Fibroblast of skin of back (primary cell): ENCODE measurements around the gene LYZL6. TPM values are rescaled to one million over a fixed set of nuclear protein-coding genes. Genes with fewer than 3 reads are reported as not detected.

Experiments used
- DNase-seq: peaks from one replicate; pipeline ENCODE4 v3.0.0-alpha.2; 2013
- polyA plus RNA-seq, 2 experiments: library from polyadenylated mRNA; unstranded; fragments of 120-200 nt; gene quantifications; one replicate each; pipeline ENCODE4 v1.2.1, GENCODE V29; 2013; ENCODE audit not compliant: insufficient read length in 2 of 2

Gene LYZL6, protein sequence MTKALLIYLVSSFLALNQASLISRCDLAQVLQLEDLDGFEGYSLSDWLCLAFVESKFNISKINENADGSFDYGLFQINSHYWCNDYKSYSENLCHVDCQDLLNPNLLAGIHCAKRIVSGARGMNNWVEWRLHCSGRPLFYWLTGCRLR
- polyA plus RNA-seq (2013, experiment 1 of 2; ENCODE audit: insufficient read length): not detected
- polyA plus RNA-seq (2013, experiment 2 of 2; ENCODE audit: insufficient read length): not detected

DNA sequence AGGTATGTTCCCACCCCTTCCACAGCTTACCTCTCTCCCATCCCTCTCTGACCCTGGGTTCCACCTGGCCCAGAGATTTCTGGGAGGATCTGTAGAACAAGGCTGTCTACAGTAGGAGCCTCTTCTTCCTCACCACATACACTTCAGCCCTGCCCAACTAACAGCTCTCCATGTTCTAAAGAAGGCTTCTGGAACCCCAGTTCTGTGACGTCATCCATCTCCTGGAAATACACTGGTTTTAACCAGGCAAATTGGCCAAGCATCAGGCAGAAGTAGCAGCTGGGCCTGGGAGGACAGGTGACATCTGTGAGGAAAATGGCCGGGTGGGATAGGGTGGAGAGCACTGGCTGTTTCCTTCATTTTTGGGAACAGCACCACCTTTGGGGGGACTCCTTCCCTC, at the start of gene LYZL6:
Gene LYZL6, minus strand, starts transcription at position 177 of the 400 bp plus-strand sequence. CDS start 4,357 bp downstream, outside the sequence.
- no peak for DNase-seq

GRCh38 chr17:35991075-35991474, 47.6 kb upstream of the LYZL6 start:
- no peak for DNase-seq

- no peak for DNase-seq
These were observed 44.7 kb upstream of the LYZL6 start for GRCh38 chr17:35988164-35988563.

GRCh38 chr17:35986643-35987042, 43.1 kb upstream of the LYZL6 start, which contains the start of gene CCL14:
CCL14 (minus strand) TSS chr17:35986729; CDS start chr17:35986649, 80 bp downstream.
- no peak for DNase-seq

- no peak for DNase-seq
These were observed 40.6 kb upstream of the LYZL6 start for GRCh38 chr17:35984140-35984539.

- DNase-seq: no peak
These were observed 39.1 kb upstream of the LYZL6 start for GRCh38 chr17:35982409-35983191.

DNA sequence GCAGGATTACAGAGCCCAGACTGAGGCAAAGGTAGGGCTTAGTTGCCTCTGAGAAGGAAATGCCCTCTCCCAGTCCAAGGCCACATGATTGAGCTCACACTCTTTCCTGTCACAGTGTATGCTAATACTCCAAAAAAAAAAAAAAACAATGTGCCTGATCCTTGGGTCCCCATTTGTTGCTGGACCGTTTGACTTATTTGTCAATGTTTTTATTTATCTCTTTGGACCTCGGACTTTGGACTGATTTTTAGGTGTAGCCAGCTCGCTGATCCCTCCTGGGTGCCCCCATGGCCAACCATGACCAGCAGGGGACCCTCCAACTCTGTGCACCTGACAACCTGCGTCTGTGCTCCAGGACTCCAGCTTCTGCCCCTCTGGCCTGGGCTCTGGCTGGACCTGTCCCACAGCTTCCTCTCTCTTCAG, 38.4 kb upstream of the LYZL6 start:
- DNase-seq: no peak

GRCh38 chr17:35981246-35981645, 37.7 kb upstream of the LYZL6 start, which contains the start of gene CCL16:
CCL16 (minus strand) TSS chr17:35981497; CDS start chr17:35981420, 77 bp downstream.
- no peak for DNase-seq

DNA sequence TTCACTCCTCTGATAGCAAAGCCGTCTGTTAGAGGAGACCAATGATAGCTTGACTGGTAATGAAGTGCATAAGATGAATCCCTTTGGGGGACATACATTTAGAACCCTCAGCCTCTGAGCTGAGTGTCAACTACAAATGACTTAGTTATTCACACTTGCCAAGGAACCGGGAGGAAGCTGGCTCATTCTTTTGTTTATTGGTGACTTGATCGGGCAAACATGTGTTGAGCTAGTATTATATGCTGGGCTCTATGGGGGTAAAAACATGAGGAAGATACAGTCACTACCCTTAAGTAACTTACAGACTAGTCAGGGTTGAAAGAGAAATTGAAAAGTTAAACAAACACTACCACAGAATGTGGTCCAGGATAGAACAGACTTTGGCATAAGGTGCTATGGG, 34.8 kb upstream of the LYZL6 start:
- no peak for DNase-seq

GRCh38 chr17:35977509-35977908, 34.0 kb upstream of the LYZL6 start:
- DNase-seq: no peak

GRCh38 chr17:35973333-35974260, 30.1 kb upstream of the LYZL6 start:
- DNase-seq: peak; percentile 63

DNA sequence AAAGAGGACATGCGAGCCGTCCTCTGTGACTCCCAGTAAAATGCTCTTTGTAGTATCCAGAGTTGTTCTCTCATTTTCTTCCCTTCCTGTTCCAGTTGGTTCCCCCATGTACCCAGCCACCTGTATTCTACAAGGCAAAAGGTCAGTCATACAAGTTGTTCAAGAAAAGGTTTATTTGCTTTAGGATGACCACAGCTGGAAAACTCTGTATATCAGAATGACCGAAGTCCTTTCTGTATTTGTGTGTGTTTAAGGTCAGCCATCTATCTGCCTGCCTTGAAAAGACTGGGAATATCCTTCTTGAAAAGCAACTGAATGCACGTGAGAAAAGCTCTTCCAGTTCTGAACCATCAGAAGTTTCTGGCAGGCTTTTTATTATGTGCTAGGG, 29.4 kb upstream of the LYZL6 start:
- no peak for DNase-seq

- no peak for DNase-seq
These were observed 29.0 kb upstream of the LYZL6 start for GRCh38 chr17:35972535-35972934.

- no peak for DNase-seq
These were observed 28.6 kb upstream of the LYZL6 start for GRCh38 chr17:35972066-35972465.

- DNase-seq: peak; percentile 60
These were observed 26.3 kb upstream of the LYZL6 start for GRCh38 chr17:35969558-35970380.

DNA sequence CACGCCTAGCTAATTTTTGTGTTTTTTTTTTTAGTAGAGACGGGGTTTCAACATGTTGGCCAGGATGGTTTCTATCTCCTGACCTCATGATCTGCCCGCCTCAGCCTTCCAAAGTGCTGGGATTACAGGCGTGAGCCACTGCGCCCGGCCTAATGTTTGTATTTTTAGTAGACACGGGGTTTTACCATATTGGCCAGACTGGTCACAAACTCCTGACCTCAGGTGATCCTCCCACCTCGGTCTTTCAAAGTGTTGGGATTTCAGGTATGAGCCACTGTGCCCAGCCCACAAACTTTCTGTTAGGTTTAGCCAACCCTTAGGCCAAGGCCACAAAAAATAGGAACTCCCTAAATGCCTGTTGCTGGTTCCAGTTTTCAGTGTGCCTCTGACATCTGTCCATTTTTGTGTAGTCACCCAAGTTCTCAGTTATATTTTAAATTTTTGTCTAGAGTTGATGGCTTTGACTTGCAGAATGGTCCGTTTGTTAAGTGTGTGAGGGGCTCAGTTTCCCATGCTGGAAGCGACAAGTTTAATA, 25.1 kb upstream of the LYZL6 start:
- no peak for DNase-seq

DNA sequence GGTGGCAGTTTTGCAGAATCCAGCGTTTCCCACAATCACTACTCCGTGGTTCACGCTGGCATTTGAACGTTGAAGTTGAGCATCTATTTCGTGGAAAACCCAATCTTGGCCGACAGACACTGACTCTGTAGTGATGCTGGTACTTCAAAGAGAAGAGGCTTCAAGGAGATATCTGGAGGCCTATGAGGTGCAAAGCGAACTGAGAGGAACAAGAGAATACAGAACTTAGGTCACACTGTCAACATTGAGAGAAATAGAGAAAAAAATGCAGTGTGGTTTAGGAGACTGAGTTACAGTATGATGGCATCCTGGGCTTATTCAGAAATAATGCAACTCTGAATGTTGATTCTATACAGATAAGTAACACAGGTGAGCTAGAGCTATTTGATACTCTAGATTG, 21.8 kb upstream of the LYZL6 start:
- no peak for DNase-seq

- no peak for DNase-seq
These were observed 20.1 kb upstream of the LYZL6 start for GRCh38 chr17:35963663-35964062.

GRCh38 chr17:35953720-35954119, 10.2 kb upstream of the LYZL6 start:
- no peak for DNase-seq

DNA sequence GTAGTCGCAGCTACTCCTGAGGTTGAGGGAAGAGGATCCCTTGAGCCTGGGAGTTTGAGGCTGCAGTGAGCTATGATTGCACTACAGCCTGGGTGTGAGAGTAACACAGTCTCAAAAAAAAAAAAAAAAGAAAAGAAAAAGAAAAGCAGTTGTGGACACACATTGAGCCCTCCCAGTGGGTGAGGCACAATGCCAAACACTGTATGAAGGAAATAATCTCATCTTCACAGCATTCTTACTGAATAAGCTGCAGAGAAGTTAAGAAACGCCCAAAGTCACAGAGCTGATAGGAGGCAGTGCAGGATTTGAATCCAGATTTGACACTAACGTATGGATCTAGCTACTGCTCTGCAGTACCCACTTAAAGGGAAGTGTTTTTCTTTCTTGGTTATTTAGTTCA, 5.9 kb upstream of the LYZL6 start:
- DNase-seq: peak; percentile 7

DNA sequence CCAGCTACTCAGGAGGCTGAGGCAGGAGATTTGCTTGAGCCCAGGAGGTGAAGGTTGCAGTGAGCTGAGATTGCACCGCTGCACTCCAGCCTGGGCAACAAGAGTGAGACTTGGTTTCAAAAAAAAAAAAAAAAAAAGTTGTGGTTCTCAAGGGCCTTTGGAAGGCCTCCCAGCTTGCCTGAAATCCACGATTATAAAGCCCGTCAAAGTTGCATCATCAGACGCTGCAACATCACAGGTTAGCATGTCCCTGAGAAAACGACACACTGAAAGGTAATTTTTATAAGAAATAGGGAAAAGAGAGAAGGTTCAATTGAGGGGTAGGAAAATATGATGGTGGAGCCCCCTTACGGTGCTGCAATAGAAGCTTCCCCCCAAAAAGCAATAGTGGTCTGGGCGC, 4.6 kb upstream of the LYZL6 start:
- no peak for DNase-seq

GRCh38 chr17:35947156-35947585, 3.7 kb upstream of the LYZL6 start:
- DNase-seq: peak; percentile 42
